H54 (cell line): ENCODE measurements around the gene TMEM269.
"Not testable (repeated sequence)": the region's sequence is repeated elsewhere in the genome, so short reads cannot be mapped to it uniquely, and the experiment has no call there.

ENCODE experiments used
- DNase-seq: peaks from one replicate; pipeline ENCODE4 v3.0.0; 2011; ENCODE audit warnings: low spot score, mixed read lengths; ENCODE audit not compliant: insufficient read length
- FAIRE-seq: peaks from 3 replicates; lab custom pipeline; 2011; peaks lifted over from hg19 to GRCh38; lab: Jason Lieb, UNC
- POLR2A ChIP-seq: IDR thresholded peaks from 2 replicates; pipeline ENCODE4 v1.6.1; 2011; ENCODE audit warnings: low read depth, mild to moderate bottlenecking, low read length

Gene TMEM269

DNA sequence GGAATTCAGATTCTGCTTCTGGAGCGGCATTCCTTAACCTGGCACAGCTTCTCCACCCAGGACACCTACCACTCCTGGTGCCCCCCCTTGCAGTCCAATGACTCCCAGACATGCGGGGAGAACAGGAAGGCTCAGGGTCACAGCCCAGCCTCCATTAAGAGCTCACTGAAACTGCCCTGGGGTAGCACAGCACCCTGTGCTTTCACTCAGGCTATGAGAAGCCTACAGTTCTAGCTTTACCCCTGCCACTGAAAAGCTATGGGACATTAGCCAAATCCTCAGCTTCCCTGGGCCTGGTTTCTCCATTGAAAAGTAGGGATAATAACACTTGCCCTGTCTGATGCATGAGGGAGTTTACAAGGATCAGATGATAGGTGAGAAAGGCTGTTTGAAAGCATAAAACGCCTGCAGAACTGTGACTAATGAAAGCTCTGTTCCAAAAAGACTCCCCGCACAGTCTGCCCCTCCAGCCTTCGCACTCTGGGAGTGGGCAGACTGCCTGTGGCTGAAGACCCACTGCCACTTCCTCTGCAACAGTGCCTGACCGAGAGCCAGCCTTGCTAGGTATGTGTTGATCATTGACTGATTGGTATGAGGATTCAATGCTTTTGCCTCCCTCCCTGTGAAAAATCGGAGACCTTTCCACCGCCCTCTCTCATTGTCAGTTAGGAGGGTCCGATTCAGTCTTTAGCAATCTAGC is 42.0 kb upstream of the TMEM269 start:
- TF ChIP-seq POLR2A, result no peak
- no peak for FAIRE-seq
- DNase-seq, result no peak

DNA sequence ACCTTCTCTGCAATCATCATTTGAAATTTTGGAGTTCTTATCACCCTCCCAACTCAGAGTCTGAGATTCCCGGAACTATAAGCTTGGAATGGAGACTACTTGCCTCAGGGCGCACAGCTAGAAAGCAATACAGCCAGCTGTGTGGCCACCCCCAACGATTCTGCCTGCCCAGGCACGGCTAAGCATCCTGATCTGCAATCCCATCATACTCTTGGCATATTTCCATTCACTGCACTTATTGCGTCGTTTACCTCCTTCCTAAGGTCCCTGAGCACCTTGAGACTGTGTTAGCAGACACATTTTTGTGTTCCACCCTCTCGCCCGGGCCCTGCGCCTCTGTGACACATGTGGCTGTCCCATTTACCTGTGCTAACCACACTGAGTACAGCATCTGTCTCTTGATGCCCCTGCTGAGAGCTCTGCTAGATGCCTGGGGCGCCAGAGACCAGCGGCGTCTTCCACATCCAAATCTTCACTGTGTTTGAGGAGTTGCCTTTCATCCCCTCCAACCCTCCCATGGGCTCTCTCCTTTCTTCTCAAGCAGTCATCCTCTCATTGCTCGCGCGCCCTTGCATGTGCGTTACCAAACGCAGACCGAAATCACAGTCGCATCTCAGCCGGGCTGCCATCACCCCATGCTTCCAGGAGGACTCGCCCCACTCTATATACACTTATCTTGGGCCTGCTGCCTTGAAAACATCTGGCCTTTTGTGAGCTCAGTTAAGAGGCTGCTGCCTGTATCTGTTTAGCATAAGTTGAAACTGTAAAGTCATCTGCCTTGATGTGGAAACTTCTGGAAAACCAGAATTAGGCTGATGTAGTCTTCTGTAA is 41.3 kb upstream of the TMEM269 start:
- TF ChIP-seq POLR2A, result no peak
- DNase-seq, result no peak
- FAIRE-seq, result no peak

DNA sequence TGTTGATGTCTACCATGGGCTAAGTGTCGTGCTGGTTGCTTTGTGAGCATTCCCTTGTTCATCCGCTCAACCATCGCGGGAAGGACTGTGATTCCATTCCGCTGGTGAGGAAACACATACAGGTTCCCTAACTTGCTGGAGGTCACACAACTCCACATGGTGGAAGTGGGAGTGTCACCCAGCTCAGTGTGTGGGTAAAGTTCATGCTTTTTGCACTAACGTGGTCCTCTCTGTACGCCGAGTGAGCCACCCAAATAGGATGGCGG is 40.7 kb upstream of the TMEM269 start:
- no peak for TF ChIP-seq POLR2A
- DNase-seq, result no peak
- FAIRE-seq, result no peak

DNA sequence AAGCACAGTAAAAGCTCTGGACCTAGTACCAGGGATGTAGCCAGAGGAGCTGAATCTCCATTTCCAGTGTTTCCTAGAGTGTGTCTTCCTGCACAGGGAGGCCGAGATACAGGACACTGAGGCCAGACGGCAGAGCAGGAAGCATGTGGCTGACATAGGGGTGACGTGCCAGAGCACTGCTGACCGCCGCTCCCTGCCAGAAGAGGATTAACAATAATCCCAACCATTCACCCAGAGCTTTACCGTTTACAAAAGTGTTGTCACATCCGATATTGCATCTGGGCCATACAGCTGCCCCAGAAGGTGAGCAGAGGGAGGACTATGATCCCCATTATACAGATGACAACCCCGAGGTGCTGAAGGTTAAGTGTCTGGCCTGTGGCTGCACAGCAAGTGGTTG is 38.9 kb upstream of the TMEM269 start:
- FAIRE-seq (no peak), DNase-seq (no peak)
- TF ChIP-seq POLR2A, result no peak

DNA sequence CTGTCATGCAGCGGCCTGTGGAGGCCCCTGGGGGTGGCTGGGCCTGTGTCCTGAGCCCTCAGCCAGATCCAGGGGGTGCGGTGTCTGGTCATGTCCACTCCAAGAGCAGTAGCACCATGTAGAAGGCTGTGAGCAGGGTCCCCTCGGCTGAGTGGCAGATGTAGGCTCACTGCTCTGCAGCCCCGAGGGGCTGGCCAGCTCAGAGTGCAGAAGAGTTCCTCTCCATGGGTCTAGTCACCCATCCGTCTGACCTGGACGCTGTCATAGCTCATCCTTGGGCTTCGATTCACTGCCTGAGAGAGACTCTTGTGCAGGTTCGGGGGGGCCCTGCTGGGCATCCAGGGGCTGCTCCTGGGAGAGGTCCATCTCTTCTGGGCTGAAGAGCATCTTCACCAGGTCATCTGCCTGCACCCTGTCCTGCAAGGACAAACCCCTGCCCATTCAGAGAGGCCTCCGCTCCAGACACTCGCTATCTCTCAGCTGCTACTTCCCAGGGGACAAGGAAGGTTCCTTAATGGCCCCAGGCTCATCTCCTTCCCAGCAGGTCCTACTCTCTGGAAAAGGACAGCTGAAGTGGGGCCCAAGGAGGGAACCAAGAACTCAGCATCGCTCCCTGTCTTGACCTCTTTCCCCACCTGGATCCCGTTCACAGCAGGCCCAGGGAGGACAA is 38.2 kb upstream of the TMEM269 start:
- TF ChIP-seq POLR2A, result no peak
- DNase-seq, result no peak
- FAIRE-seq, result no peak

DNA sequence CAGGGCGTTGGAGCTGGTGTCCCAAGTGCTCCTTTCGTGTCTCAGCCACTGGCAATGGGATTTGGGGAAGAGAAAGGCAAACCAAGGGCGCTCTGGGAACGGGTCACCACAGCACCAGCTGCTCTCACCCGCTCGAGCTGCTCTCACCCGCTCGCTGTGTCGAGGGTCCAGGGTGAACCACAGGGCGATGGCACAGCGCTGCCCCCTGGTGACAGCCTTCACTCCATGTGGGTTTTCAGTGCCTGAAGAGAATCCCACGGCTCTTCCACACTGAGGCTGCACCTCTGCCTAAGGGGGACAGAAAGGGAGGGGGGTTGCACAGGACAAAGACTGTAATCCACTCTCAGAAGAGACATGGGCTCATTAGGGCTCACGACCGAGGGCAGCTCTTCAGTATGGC is 37.7 kb upstream of the TMEM269 start:
- no peak for TF ChIP-seq POLR2A
- peak; percentile 26 for DNase-seq
- no peak for FAIRE-seq

DNA sequence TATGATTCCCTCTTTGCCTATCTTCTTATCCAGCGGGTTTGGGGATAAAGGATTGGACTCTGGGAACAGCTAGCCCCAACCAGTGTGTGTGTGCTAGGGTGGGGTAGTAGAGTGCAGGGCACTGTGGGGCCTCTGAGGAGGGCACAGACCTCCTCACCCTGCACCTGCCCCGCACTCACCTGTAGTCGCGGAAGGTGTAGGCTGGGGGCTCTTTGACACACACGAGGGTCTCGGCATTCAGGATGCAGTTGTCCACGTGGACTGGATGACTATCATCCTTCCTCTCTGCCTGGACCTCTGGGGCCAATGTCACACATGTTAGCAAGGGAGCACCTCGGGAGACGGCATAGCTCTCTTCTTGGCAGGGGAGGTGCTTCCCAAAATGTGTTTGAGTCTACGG is 36.8 kb upstream of the TMEM269 start:
- DNase-seq (no peak), FAIRE-seq (no peak)
- no peak for TF ChIP-seq POLR2A

DNA sequence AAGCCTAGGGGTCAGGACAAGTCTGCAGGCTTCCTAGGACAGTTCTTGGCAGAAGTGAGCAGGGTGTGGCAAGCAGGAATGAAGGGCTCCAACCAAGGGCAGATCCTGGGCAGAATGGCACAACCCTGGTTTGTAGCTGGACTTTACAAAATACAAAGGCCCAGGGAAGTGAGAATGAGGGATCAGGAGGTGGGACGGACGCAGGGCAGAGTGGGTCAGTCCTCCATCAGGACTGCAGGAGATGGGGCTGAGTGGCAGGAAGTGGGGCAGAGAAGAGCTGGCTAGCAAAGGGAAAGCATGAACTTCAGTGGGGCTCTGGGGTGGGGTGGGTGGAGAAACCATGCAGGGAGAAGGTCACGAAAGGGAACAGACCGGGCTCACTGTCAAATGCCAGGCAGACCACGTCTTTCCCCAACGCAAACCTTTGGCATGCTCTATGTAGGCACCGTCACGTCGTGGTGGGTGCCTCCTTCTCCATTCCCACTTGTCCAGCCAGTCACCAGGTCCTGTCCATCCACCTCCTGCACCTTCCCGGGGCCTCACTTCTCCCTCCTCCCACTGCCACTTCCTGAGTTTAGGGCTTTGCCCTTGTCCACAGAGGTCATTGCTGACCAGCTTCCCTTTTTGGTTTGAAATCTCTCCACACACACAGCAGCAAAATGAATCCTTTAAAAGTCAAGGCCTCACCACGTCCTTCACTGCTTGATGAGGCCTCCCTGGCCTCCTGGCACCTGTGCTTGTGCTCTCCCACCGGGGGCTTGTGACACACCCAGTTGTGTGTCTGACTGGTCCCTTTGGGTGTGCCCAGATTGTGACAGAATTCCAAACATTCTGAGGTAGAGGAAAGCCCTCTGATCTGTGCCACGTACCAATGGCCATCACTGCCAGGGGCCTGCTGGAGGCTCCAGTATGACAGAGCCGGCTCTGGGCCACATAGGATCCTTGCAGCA is 36.1 kb upstream of the TMEM269 start:
- DNase-seq (no peak), FAIRE-seq (no peak)
- no peak for TF ChIP-seq POLR2A

DNA sequence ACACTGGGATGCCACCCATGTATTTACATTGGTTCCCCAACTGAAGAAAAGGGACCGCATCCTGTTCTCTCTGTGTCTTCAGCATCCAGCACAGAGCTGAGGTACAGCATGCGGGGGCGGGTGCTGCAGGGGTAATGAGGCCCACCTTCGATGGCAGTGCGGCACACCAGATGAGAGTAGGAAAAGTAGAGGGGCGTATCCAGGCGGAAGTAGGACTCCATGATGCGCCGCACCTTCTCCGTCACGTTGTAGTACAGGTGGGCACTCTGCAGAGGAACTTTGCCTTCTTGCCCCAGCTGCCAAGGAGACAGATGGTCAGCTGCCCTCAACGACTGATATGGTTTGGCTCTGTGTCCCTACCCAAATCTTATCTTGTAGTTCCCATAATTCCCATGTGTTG is 34.8 kb upstream of the TMEM269 start:
- no peak for DNase-seq
- TF ChIP-seq POLR2A, result no peak
- FAIRE-seq, result no peak

DNA sequence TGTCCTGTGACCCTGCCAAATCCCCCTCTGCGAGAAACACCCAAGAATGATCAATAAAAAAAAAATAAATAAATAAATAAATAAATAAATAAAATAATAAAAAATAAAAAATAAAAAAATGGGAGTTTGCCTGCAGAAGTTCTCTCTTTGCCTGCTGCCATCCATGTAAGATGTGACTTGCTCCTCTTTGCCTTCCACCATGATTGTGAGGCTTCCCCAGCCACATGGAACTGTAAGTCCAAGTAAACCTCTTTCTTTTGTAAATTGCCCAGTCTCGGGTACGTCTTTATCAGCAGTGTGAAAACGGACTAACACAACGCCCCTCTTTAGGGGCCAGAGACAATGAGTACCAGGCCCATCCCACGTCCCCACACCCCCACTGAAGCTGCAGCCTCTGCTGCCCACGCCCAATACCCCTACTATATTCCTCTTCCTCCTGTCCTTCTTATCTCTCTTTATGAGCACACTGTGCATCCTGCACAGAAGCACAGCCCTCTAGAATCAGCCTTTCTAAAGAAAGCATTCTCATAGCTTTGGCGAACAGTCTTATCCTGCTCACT is 33.2 kb upstream of the TMEM269 start:
- not testable (repeated sequence) for FAIRE-seq, DNase-seq

DNA sequence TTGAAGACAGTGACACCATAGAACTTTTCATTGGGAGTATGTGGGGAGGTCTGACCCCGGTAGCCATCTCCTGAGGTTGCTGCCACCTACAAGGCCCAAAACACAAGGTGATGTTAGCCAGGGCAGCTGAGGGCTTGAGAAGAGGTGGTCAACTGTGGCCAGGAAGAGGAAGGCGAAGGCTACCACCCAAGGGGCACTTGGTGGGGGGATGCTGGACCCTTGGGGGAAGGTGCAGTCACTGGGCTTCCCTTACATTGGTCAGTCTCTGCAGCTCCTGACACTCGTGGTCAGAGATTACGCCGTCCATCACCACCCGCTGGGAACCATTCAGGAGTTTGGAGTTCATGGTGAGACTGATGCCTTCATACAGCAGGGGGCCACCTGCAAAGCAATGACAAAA is 32.5 kb upstream of the TMEM269 start:
- no peak for TF ChIP-seq POLR2A
- FAIRE-seq (no peak), DNase-seq (no peak)

DNA sequence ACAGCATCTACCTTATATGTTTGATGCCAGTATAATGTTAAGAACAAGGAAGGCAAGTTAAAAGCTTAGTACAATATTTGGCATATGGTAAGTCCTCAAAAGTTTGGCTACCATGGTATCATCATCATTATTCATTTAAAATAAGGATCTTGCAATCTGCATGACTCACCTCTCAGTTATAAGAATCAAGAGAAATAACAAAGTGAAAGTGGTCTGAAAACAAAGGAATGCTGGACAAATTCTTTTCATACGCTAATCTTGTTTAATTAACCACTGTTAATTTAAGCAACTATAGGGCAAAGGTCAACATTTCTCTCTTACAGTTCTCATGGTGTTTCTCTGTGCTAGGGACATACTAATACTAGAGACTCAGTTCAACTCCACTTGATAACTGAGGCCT is 31.7 kb upstream of the TMEM269 start:
- DNase-seq (no peak), FAIRE-seq (no peak)
- no peak for TF ChIP-seq POLR2A
